GM21423 (cell line): ENCODE results near the gene ELK4.

Experiments used
- ATAC-seq: cut with Tn5 transposase; IDR thresholded peaks from one replicate; pipeline ENCODE4 v1.9.1; 2021; ENCODE audit warnings: mild to moderate bottlenecking, moderate library complexity; ENCODE audit not compliant: unreplicated experiment

ELK4 gene

GRCh38 chr1:205631768-205632668 lies at the start of gene ELK4:
ELK4 (minus strand) TSS chr1:205632011; CDS start chr1:205623882, 8,129 bp downstream.
- peak; percentile 83 for ATAC-seq

- ATAC-seq, result no peak
These were observed 49.6 kb upstream of the ELK4 start for GRCh38 chr1:205681364-205681763.

DNA sequence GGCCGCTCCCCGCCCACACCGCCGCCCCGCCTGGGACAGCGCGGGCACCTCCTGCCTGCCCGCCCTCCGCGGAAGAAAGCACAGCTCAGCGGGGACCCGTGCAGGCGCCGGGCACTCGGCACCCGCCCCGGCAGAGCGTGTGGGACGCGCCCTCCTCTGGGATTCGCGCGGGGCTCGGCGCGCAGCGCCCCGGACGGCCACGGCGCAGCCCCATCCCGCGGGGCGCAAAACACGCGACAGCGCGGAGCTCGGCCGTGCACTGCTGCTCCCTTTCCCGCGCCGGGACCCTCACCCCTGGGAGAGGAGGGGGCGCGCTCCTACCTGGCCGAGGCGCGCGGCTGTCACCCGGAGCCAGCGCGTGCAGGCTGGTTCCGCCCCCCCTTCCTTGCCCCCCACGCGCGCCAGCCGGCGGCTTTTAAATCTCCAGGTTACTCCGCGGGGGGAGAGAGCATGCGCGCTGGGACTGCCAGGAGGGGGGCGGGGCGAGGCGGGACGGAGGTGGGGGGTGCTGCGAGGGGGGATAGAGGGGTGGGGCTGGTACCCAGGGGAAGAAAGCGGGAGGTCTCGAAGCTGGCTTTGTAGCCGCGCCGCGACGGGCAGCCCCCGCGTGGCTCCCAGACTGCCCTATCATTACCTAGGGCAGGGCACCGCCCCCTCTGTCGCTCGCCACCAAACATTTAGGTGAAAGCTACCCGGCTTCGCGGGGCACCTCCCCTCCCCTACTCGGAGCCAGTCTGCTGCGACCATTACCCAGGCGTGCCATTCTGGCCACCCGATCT lies 48.5 kb upstream of the ELK4 start, which contains the start of gene SLC45A3:
Gene SLC45A3 (minus strand): TSS at position 437 of the 779 bp plus-strand sequence. CDS start 15,853 bp downstream, outside the sequence.
- peak; percentile 58 for ATAC-seq

- no peak for ATAC-seq
These were observed 46.7 kb upstream of the ELK4 start for GRCh38 chr1:205678286-205679111.

- ATAC-seq, result no peak
These were observed 45.4 kb upstream of the ELK4 start for GRCh38 chr1:205677167-205677566.

DNA sequence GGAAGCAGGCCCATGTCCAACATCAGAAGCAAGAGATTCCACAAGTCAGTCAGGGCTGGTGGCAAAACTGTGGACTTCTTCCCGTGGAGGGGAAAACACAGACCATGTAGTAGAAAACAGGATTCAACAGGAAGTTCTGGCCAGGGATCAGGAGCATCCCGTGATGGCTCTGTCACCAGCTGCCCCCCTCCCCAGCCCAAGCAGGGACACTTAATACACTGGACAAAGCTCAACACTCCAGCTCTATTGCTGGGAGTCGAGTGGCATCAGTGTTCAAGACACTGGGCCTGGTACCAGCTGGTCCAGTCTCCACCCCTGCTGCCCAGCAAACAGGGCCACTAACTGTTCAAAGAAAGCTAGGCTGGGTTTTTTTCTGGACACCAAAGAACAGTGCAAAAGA lies 44.8 kb upstream of the ELK4 start:
- no peak for ATAC-seq

DNA sequence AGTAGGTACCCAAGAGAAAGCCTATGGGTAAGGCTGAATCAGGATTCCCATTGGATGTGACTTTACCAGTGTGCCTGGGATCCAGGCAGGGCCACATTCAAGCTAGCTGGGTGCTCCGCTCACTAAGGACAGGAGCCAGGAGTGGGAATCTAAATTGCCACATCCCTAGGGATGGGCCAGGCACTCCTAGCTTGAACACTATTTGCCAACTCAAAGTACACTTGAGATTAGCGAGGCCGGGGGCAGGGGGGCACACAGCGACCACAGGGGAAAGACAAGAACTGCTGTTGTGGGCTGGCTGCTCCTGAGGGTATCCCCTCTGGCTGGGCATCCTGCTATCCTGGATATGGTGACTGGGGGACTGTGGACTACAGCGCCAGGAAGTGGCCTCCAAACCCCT lies 44.2 kb upstream of the ELK4 start:
- no peak for ATAC-seq

GRCh38 chr1:205675247-205675646 lies 43.4 kb upstream of the ELK4 start:
- ATAC-seq, result no peak

GRCh38 chr1:205672970-205673369 lies 41.2 kb upstream of the ELK4 start:
- ATAC-seq, result no peak

GRCh38 chr1:205672395-205672889 lies 40.6 kb upstream of the ELK4 start:
- no peak for ATAC-seq

DNA sequence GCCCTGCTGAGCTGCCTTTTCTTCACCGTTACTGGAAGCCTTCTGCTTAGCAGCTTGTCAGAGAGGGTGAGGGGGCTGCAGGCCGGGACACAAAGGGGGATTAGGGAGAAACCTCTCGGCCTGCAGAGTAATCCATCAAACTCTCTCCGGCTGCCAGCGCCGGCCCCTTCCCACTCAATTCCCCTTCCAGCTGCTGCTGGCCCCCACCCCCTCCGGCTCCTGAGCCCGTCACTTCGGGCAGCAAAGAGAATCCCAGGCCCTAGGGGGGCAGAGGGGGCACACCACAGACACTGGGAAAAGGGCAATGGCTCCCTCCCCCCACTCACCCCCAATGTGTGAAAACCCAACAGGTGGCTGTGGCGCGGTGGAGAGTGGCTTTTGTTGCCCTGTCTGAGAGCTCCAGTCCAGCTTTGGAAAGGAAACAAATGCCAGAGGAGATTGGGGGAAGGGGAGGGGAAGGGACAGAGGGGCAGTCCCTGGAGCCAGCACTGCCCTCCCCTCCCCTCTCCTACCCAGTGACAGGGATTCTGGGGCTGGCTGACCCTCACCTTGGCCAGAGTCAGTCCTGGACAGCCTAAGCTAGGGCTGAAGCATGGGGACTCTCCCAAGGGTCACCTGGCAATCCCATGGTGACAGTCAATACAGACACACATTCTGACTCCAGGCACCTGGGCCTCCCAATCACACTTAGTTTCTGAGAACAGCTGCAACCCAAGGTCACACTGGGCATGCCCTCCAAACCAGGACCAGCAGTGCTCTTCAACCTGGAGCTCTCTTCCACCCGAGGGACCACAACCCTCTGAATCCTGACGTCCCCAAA lies 39.0 kb upstream of the ELK4 start:
- ATAC-seq, result no peak

- ATAC-seq, result no peak
These were observed 38.3 kb upstream of the ELK4 start for GRCh38 chr1:205670150-205670446.

- ATAC-seq, result peak; percentile 32
These were observed 37.7 kb upstream of the ELK4 start for GRCh38 chr1:205669341-205670149.

DNA sequence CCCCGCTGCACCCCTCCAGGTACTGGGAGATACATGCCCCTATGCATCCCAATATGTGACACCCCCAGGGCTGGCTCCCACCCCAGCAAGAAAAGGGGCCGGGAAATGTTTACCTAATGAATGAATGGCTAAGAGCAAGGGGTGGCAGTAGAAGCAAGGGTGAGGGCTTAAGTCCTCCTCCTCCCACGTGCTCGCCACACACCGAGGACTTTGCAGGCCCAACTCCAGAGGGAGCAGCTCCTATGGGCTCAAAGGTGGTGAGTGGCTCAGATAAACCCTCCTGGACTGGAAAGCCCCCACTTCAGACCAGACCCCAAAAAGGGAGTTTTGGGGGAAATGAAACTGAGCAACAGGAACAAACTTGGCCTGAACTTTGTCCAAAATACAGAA lies 37.1 kb upstream of the ELK4 start:
- ATAC-seq, result peak; percentile 21

DNA sequence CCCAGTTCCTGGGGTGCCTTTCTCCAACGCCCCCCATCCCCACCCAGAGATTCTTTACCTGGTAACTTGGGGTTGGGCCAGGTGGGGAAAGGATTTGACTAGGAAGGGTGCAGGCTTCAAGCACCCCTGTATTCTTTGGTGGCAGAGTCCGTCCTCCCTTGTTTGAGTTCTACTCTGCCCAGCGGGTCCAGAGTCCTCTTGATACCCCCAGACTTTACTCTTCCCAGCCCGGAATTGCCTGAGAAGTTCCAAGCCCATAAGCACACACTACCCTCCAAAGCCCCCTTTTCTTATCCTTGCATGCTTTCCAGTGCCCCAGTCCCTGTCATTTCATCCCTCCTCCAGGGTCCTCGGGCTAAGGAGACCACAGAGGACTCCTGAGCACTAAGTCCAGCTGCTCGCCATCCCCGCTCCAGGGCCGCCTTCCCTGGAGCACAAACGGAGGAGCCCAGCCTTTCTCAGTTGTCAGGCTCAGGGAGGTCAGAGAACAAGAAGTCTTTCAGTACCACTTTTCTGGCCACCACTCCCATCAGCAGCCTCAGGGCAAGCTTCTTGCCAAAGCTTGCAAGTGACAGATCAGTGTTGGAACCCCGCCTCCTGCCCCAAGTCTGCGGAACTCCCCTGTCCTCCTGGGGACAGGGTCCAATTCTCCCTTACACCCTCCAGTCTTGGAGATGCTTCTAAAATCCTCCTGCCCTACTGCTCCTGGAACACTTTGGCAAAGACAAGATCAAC lies 36.3 kb upstream of the ELK4 start:
- ATAC-seq, result no peak

DNA sequence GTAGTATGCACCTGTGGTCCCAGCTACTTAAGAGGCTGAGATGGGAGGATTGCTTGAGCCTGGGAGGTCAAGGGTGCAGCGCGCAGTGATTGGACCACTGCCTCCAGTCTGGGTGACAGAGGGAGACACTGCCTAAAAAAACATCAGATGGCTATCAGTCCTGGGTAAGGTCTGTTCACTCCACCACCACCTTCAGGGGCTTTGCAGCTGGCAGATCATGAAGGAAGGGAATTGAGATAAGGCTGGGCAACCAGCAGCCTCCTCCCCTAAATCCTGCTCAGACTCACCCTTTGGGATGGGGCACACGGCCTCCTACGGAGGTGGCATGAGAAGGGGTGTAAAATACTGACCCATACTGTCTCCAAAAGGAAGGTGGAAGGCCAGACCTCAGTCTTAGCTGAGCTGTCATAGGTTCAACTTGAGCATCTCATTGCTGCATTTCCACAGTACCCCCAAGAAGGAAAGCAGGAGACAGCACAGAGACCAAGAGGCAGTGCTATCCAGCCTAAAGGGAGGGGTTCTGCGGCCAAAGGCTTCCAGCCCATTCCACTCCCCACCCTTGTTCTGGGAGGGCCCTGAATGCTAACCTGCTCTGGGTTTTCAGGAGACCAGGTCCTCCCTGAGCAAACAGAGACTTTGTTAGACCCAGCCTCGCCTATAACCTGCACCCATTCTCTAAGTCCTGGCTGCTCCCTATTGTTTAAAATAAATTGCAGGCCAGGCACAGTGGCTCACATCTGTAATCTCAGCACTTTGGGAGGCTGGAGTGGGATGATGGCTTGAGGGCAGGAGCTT lies 34.8 kb upstream of the ELK4 start:
- no peak for ATAC-seq

DNA sequence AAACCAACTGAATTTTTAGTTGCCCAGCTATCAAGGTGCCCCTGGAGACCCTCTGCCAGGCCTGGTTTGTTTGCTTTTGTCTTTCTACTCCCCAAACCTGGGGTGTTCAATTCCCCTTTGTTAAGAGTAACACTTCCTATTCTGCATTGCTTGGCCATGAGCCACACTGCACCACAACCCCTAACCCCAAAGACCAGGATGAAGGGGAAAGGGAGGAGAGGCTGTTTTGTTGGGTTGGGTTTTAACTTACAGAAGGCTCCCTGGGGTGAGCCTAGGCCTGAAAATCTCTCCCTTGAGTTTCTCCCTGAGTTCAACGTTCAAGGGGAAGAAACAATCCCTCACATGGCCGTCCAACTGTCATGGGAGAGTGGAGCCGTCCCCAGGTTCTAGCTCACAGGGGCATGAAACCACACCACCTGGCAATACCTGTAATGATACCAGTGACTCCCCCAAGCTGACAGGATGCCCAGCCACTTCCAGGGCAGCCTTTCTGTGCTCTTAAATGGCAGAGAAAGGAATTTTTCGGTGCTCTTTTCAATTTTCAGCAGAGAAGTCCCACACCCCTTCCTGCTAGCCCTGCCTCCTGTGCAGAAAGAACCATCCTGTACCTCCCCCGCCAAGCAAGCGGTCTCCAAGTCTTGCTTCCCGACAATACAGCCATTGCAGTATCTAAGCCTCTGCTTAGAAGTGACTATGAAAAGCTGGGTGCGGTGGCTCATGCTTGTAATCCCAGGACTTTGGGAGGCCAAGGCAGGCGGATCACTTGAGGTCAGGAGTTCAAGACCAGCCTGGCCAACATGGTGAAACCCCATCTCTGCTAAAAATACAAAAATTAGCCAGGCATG lies 33.6 kb upstream of the ELK4 start:
- ATAC-seq, result no peak
